GM10248 (cell line): ENCODE measurements around the gene ACBD6.

Experiments used
- CTCF ChIA-PET: fragments of 300-600 bp; sonication (Branson Sonifier 250); formaldehyde crosslinking; extraction: SDS; loops from one replicate; lab custom pipeline; 2021; ENCODE audit warnings: antibody characterized with exemption; lab: Yijun Ruan, JAX
- POLR2A ChIA-PET: fragments of 350-650 bp; sonication (Branson Sonifier 250); formaldehyde crosslinking; extraction: SDS; loops from one replicate; lab custom pipeline; 2020; ENCODE audit warnings: antibody characterized with exemption; lab: Yijun Ruan, JAX
- DNase-seq: peaks from one replicate; pipeline ENCODE4 v3.0.0; 2012; ENCODE audit errors: extremely low spot score
- CTCF ChIP-seq: IDR thresholded peaks from 2 replicates; pipeline ENCODE4 v1.5.1; 2012; ENCODE audit warnings: mild to moderate bottlenecking, low read depth; ENCODE audit errors: extremely low read depth, missing control alignments, control extremely low read depth

The ACBD6 gene

GRCh38 chr1:180435566-180435965, 66.8 kb downstream of the ACBD6 start:
- TF ChIP-seq CTCF = no peak
- CTCF ChIA-PET = interaction anchor here (1.3 to 2.5 kb wide), 3 partner anchors 13 to 28 kb away, joined by 3 to 7 read pairs (median 4); no protein-coding TSS in a partner anchor
- POLR2A ChIA-PET = no interaction called here
- no peak for DNase-seq

GRCh38 chr1:180433873-180434272, 68.5 kb downstream of the ACBD6 start:
- ChIA-PET POLR2A (no interaction called here), CTCF (interaction anchor here (1.2 kb wide), 1 partner anchor 12 kb away, joined by 3 read pairs; no protein-coding TSS in a partner anchor)
- DNase-seq = no peak
- no peak for TF ChIP-seq CTCF

- CTCF ChIA-PET = no interaction called here
- POLR2A ChIA-PET = no interaction called here
- DNase-seq = no peak
- no peak for TF ChIP-seq CTCF
Observed at GRCh38 chr1:180431683-180432082, 70.7 kb downstream of the ACBD6 start.

- TF ChIP-seq CTCF = no peak
- POLR2A ChIA-PET = no interaction called here
- no peak for DNase-seq
- CTCF ChIA-PET = interaction anchor here (1.1 to 1.7 kb wide), 3 partner anchors 19 to 62 kb away, joined by 3 to 6 read pairs (median 3); no protein-coding TSS in a partner anchor
Observed at GRCh38 chr1:180428782-180429695, 73.3 kb downstream of the ACBD6 start.

- ChIA-PET CTCF (interaction anchor here (1.1 to 2.1 kb wide), 4 partner anchors 10 to 57 kb away, joined by 3 to 6 read pairs (median 3); no protein-coding TSS in a partner anchor), POLR2A (no interaction called here)
- DNase-seq = no peak
- no peak for TF ChIP-seq CTCF
Observed at GRCh38 chr1:180425952-180426351, 76.4 kb downstream of the ACBD6 start.

- POLR2A ChIA-PET = no interaction called here
- CTCF ChIA-PET = interaction anchor here (2.1 kb wide), 1 partner anchor 58 kb away, joined by 6 read pairs; no protein-coding TSS in a partner anchor
- no peak for TF ChIP-seq CTCF
- DNase-seq = no peak
Observed at GRCh38 chr1:180424848-180425457, 77.4 kb downstream of the ACBD6 start.
